Esophagus muscularis mucosa (tissue), 4 donors: Measurements from ENCODE around the gene RPS6KA1. TPM values are rescaled to one million over a fixed set of nuclear protein-coding genes. Genes with fewer than 3 reads are reported as not detected.

ENCODE experiments used
- DNase-seq: peaks from one replicate; pipeline ENCODE4 v3.0.0-alpha.2; 2017; ENCODE audit errors: extremely low spot score
- H3K27ac ChIP-seq, 4 donors: fragments of 200-600 bp; sonication (generic); replicated peaks in 1 of 4; 1 replicate in 3 of 4; 2 replicates in 1 of 4; pipeline ENCODE4 v1.5.1; 2016 to 2019; ENCODE audit warnings: mild to moderate bottlenecking in 1 of 4
- H3K27me3 ChIP-seq, 4 donors: fragments of 200-600 bp; sonication (generic); one replicate each; pipeline versions ENCODE4 v1.5.1 to v1.6.0; 2016 to 2019
- H3K36me3 ChIP-seq, 4 donors: fragments of 200-600 bp; sonication (generic); one replicate each; pipeline ENCODE4 v1.5.1; 2016 to 2019
- H3K4me1 ChIP-seq, 4 donors: fragments of 200-600 bp; sonication (generic); one replicate each; pipeline ENCODE4 v1.5.1; 2016 to 2019
- H3K4me3 ChIP-seq, 4 donors: fragments of 200-600 bp; sonication (generic); 1 replicate in 2 of 4; 2 replicates in 2 of 4; pipeline ENCODE4 v1.5.1; 2016 to 2019; ENCODE audit warnings: mild to moderate bottlenecking in 4 of 4, moderate library complexity in 1 of 4
- H3K9me3 ChIP-seq, 4 donors: fragments of 200-600 bp; sonication (generic); 1 replicate in 3 of 4; 2 replicates in 1 of 4; pipeline ENCODE4 v1.5.1; 2016 to 2019
- EP300 ChIP-seq: sonication (generic); formaldehyde crosslinking; IDR thresholded peaks from one replicate; pipeline ENCODE4 v1.6.1; 2017; ENCODE audit warnings: antibody characterized with exemption
- POLR2A ChIP-seq: fragments of 450-650 bp; IDR thresholded peaks from one replicate; pipeline ENCODE4 v1.6.1; 2017; ENCODE audit warnings: antibody characterized with exemption, moderate library complexity, mild to moderate bottlenecking, low read depth
- POLR2AphosphoS5 ChIP-seq, 2 donors: sonication (generic); formaldehyde crosslinking; IDR thresholded peaks; one replicate each; pipeline ENCODE4 v1.6.1; 2017; ENCODE audit warnings: antibody characterized with exemption in 2 of 2
- WGBS: methylation state at CpG from one replicate; pipeline ENCODE4 v1.1.5; 2018; 5-methylcytosine and 5-hydroxymethylcytosine counted together
- intact Hi-C: fragments of 100-400 bp; cut with DNase I; formaldehyde crosslinking; loops from one replicate; pipeline ENCODE4 v1.15.1; 2023
- total RNA-seq, 4 donors: library from RNA; depleted of rRNA; stranded (reverse); fragments of >200 nt; gene quantifications; one replicate each; pipeline versions ENCODE4 v1.1.0 to v1.2.1, GENCODE V29; 2016
- TF ChIP-seq, protein P1 (sequence below), 3 experiments: fragments of 200-600 bp in 2 of 3; fragments of 450-650 bp in 1 of 3; sonication (generic) in 2 of 3; IDR thresholded peaks; one replicate each; pipeline ENCODE4 v1.5.1; 2017 to 2019; ENCODE audit warnings: antibody characterized with exemption in 3 of 3, mild to moderate bottlenecking in 2 of 3, moderate library complexity in 1 of 3

Gene RPS6KA1
- total RNA-seq, 4 donors from 2014 or later: 7.0 to 16.7 (median 8.7) TPM

DNA sequence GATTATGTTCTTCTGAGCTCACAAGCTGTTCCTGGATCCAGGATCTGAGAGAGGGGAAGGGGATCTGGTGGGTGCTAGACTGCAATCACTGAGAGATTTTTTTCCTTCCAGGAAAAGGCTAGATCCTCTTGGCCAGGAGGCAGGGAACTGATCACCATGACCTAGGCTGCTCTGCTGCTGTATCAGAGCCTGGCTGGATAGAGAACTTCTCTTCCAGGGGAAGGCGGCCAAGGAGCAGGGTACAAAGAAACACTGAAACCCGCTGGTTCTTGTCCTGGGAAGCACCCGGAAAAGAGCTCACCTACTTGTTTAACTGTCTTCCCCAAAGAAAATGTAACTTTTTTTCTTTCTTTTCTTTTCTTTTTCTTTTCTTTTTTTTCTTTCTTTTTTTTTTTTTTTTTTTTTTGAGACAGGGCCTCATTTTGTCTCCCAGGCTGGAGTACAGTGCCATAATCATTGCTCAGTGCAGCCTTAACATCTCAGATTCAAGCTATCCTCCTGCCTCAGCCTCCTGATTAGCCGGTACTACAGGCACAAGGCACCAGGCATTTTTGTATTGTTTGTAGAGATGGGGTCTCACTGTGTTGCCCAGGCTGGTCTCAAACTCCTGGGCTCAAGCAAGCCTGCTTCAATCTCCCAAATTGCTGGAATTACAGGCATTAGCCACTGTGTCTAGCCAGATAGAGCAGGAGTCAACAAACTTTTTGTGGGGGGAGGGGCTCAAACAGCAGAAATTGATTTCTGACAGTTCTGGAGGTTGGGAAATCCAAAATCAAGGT, 12.4 kb upstream of the RPS6KA1 start:
- no peak for DNase-seq
- 83% methylated on average over 4 of the region's 4 CpGs for WGBS
- no peak overlapping the region for H3K27ac ChIP-seq
- H3K9me3 ChIP-seq: no peaks in the 10 kb centered on the region
- H3K4me1 ChIP-seq: no peaks in the 10 kb centered on the region
- TF ChIP-seq, protein P1, sequence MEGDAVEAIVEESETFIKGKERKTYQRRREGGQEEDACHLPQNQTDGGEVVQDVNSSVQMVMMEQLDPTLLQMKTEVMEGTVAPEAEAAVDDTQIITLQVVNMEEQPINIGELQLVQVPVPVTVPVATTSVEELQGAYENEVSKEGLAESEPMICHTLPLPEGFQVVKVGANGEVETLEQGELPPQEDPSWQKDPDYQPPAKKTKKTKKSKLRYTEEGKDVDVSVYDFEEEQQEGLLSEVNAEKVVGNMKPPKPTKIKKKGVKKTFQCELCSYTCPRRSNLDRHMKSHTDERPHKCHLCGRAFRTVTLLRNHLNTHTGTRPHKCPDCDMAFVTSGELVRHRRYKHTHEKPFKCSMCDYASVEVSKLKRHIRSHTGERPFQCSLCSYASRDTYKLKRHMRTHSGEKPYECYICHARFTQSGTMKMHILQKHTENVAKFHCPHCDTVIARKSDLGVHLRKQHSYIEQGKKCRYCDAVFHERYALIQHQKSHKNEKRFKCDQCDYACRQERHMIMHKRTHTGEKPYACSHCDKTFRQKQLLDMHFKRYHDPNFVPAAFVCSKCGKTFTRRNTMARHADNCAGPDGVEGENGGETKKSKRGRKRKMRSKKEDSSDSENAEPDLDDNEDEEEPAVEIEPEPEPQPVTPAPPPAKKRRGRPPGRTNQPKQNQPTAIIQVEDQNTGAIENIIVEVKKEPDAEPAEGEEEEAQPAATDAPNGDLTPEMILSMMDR (IDR thresholded peaks at IDR 0.05): no peak
- TF ChIP-seq POLR2A (no peak), EP300 (no peak), POLR2AphosphoS5 (IDR thresholded peaks at IDR 0.05) (no peak)
- peaks cover 0 to 6% (median 0%) of the 10 kb centered on the region in 4 donors for H3K27me3 ChIP-seq
- no peak overlapping the region for H3K4me3 ChIP-seq
- H3K36me3 ChIP-seq: no peaks in the 10 kb centered on the region
- intact Hi-C loops: no loop called here

DNA sequence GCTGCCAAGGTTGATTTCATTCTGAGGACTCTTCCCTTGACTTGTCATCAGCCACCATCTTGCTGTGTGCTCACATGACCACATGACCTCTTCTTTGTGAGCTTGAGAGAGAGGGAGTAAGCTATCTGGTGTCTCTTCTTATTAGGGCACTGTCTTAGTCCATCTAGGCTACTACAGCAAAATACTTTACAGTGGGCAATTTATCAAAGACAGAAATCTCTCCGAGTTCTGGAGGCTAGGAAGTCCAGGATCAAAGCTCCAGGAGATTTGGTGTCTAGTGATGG, 11.9 kb upstream of the RPS6KA1 start:
- Histone ChIP-seq H3K27me3 (peaks cover 0 to 10% (median 0%) of the 10 kb centered on the region in 4 donors), H3K4me3 (no peak overlapping the region), H3K9me3 (no peaks in the 10 kb centered on the region), H3K36me3 (no peaks in the 10 kb centered on the region), H3K4me1 (no peaks in the 10 kb centered on the region), H3K27ac (no peak overlapping the region)
- WGBS: 77% methylated on average over 1 of the region's 1 CpG
- DNase-seq: no peak
- intact Hi-C loops: no loop called here
- TF ChIP-seq, protein P1 (IDR thresholded peaks at IDR 0.05): no peak
- TF ChIP-seq POLR2AphosphoS5 (IDR thresholded peaks at IDR 0.05): no peak

DNA sequence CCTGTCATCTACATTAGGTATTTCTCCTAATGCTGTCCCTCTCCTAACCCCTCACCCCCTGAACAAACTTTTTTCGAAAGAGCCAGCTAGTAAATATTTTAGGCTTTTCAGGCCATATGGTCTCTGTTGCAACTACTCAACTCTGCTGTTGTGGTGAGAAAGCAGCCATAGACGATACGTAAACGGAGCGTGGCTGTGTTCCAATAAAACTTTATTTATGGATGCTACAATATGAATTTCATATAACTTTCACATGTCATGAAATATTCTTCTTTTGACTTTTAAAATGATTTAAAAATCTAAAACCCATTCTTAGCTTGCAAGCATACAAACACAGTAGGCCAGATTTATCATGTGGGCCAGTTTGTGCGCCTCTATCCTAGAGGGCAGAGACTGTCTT, 11.2 kb upstream of the RPS6KA1 start:
- Histone ChIP-seq H3K27me3 (peaks cover 0 to 16% (median 0%) of the 10 kb centered on the region in 4 donors), H3K4me1 (no peaks in the 10 kb centered on the region), H3K27ac (no peak overlapping the region), H3K36me3 (no peaks in the 10 kb centered on the region), H3K9me3 (no peaks in the 10 kb centered on the region), H3K4me3 (no peak overlapping the region)
- TF ChIP-seq EP300 (no peak), POLR2A (no peak), POLR2AphosphoS5 (IDR thresholded peaks at IDR 0.05) (no peak)
- intact Hi-C loops: no loop called here
- WGBS: 88% methylated on average over 6 of the region's 6 CpGs
- DNase-seq: no peak

DNA sequence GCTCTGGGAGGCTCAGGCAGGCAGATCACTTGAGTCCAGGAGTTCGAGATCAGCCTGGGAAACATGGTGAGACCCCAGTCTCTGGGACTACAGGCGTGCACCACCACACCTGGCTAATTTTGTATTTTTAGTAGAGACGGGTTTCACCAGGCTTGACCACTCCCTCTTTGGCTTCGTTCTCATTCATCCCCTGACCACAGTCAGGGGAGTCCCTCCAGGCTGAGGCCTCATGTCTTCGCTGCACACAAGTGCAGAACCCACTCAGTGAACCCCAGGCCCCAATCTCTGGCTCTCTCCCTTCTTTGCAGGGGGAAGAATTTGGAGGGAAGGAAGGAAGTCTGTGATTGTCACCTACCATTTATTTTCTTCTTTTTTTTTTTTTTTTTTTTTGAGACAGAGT, 9.2 kb upstream of the RPS6KA1 start:
- WGBS: 73% methylated on average over 5 of the region's 5 CpGs
- no peaks in the 10 kb centered on the region for H3K9me3 ChIP-seq
- H3K4me1 ChIP-seq: no peaks in the 10 kb centered on the region
- intact Hi-C loops: no loop called here
- no peak overlapping the region for H3K27ac ChIP-seq
- no peak for TF ChIP-seq EP300
- no peak for TF ChIP-seq POLR2AphosphoS5 (IDR thresholded peaks at IDR 0.05)
- TF ChIP-seq, protein P1 (IDR thresholded peaks at IDR 0.05): no peak
- TF ChIP-seq POLR2A: no peak
- H3K27me3 ChIP-seq: peaks cover 0 to 32% (median 0%) of the 10 kb centered on the region in 4 donors
- H3K36me3 ChIP-seq: no peaks in the 10 kb centered on the region
- no peak for DNase-seq
- no peak overlapping the region for H3K4me3 ChIP-seq

DNA sequence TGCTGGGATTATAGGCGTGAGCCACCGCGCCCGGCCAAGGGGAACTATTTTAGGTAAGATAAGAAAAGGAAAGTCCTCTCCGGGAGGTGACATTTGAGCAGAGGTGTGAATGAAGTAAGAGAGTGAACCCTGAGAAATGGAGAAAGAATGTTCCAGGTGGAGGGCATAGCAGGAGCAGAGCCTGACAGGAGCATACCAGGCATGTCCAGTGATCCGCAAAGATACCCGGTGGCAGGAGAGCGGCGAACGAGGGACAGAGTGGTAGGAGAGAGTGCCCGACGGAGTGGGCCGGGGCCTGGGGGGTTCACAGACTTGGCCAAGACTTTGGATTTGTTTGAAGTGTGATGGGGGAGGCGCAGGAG, 7.9 kb upstream of the RPS6KA1 start:
- H3K36me3 ChIP-seq: no peaks in the 10 kb centered on the region
- no peaks in the 10 kb centered on the region for H3K4me1 ChIP-seq
- 73% methylated on average over 14 of the region's 14 CpGs for WGBS
- H3K27ac ChIP-seq: no peak overlapping the region
- DNase-seq: no peak
- intact Hi-C loops: no loop called here
- no peak for TF ChIP-seq POLR2AphosphoS5 (IDR thresholded peaks at IDR 0.05)
- TF ChIP-seq, protein P1 (IDR thresholded peaks at IDR 0.05): no peak
- TF ChIP-seq EP300: no peak
- TF ChIP-seq POLR2A: no peak
- H3K4me3 ChIP-seq: no peak overlapping the region
- H3K27me3 ChIP-seq: peaks cover 0 to 44% (median 0%) of the 10 kb centered on the region in 4 donors
- no peaks in the 10 kb centered on the region for H3K9me3 ChIP-seq
